Endodermal cell (in vitro differentiated cells): Measurements from ENCODE around the gene CORIN. TPM values are rescaled to one million over a fixed set of nuclear protein-coding genes. Genes with fewer than 3 reads are reported as not detected.

ENCODE experiments used
- DNase-seq: peaks from one replicate; pipeline ENCODE4 v3.0.0-alpha.2; 2017
- H3K27ac ChIP-seq: 2 replicates; pipeline ENCODE4 v1.5.1; 2013; ENCODE audit warnings: mild to moderate bottlenecking, low read depth, low read length, moderate library complexity
- H3K27me3 ChIP-seq: 2 replicates; pipeline ENCODE4 v1.6.1; 2013; ENCODE audit warnings: mild to moderate bottlenecking, low read length, moderate library complexity; ENCODE audit not compliant: insufficient read depth, control insufficient read depth, poor library complexity, severe bottlenecking
- H3K36me3 ChIP-seq: 2 replicates; pipeline ENCODE4 v1.7.0; 2013; ENCODE audit warnings: mild to moderate bottlenecking, low read length, moderate library complexity; ENCODE audit not compliant: control insufficient read depth, insufficient read depth
- H3K4me1 ChIP-seq: one replicate; pipeline ENCODE4 v1.7.0; 2013; ENCODE audit warnings: low read length; ENCODE audit not compliant: control insufficient read depth, insufficient read depth
- H3K4me3 ChIP-seq: 2 replicates; pipeline ENCODE4 v1.5.1; 2013; ENCODE audit warnings: mild to moderate bottlenecking, low read length, moderate library complexity
- H3K9ac ChIP-seq: 2 replicates; pipeline ENCODE4 v1.6.1; 2013; ENCODE audit warnings: mild to moderate bottlenecking, low read length, moderate library complexity; ENCODE audit not compliant: poor library complexity, severe bottlenecking; ENCODE audit errors: extremely low read depth
- H3K9me3 ChIP-seq: 2 replicates; pipeline ENCODE4 v1.6.1; 2013; ENCODE audit warnings: mild to moderate bottlenecking, low read length, moderate library complexity; ENCODE audit not compliant: control insufficient read depth
- H3K27ac Mint-ChIP-seq: 2 replicates; pipeline ENCODE4 v1.8.0; 2020; ENCODE audit warnings: mixed read lengths
- H3K27me3 Mint-ChIP-seq: 2 replicates; pipeline ENCODE4 v1.8.0; 2021; ENCODE audit warnings: mild to moderate bottlenecking, mixed read lengths; ENCODE audit not compliant: insufficient read depth
- H3K36me3 Mint-ChIP-seq: 2 replicates; pipeline ENCODE4 v1.8.0; 2020; ENCODE audit warnings: low read depth, mixed read lengths
- H3K4me1 Mint-ChIP-seq: 2 replicates; pipeline ENCODE4 v1.8.0; 2020; ENCODE audit warnings: mixed read lengths
- H3K4me3 Mint-ChIP-seq: 2 replicates; pipeline ENCODE4 v1.8.0; 2020; ENCODE audit warnings: mild to moderate bottlenecking, moderate library complexity, mixed read lengths
- H3K9me3 Mint-ChIP-seq: 2 replicates; pipeline ENCODE4 v1.8.0; 2020; ENCODE audit warnings: mild to moderate bottlenecking, mixed read lengths
- WGBS, 2 experiments: methylation state at CpG; one replicate each; pipeline versions ENCODE4 v1.1.5 to v1.1.7; 2013; ENCODE audit warnings: missing lambda C conversion rate in 2 of 2, mixed read lengths in 1 of 2; ENCODE audit not compliant: insufficient coverage in 1 of 2, insufficient read length in 1 of 2; 5-methylcytosine and 5-hydroxymethylcytosine counted together
- total RNA-seq, 2 donors: library from RNA; stranded (reverse); fragmentation: NEBNext Ultra II Directional in 1 of 2; extraction: Animal tissue kit (Norgen Biotek cat#: 25700) in 1 of 2; gene quantifications; 2 replicates in 1 of 2; 3 replicates in 1 of 2; pipeline ENCODE4 v1.2.1, GENCODE V29; 2021
- TF ChIP-seq, protein P1 (sequence below): fragments of 200-600 bp; sonication (generic); conservative IDR thresholded peaks from 2 replicates; pipeline ENCODE4 v1.5.0; 2021; ENCODE audit warnings: antibody characterized with exemption, mild to moderate bottlenecking

The CORIN gene
- total RNA-seq, 2 donors from 2014 or later, result 0.53 TPM; not detected in 1

GRCh38 chr4:47690611-47691010 lies 147.3 kb downstream of the CORIN start:
- no peaks in the 10 kb centered on the region for H3K4me1 Mint-ChIP-seq
- H3K9ac ChIP-seq, result no peak overlapping the region
- H3K4me1 ChIP-seq, result no peaks in the 10 kb centered on the region
- no peaks in the 10 kb centered on the region for H3K36me3 Mint-ChIP-seq
- H3K27ac Mint-ChIP-seq, result no peak overlapping the region
- TF ChIP-seq, protein P1, sequence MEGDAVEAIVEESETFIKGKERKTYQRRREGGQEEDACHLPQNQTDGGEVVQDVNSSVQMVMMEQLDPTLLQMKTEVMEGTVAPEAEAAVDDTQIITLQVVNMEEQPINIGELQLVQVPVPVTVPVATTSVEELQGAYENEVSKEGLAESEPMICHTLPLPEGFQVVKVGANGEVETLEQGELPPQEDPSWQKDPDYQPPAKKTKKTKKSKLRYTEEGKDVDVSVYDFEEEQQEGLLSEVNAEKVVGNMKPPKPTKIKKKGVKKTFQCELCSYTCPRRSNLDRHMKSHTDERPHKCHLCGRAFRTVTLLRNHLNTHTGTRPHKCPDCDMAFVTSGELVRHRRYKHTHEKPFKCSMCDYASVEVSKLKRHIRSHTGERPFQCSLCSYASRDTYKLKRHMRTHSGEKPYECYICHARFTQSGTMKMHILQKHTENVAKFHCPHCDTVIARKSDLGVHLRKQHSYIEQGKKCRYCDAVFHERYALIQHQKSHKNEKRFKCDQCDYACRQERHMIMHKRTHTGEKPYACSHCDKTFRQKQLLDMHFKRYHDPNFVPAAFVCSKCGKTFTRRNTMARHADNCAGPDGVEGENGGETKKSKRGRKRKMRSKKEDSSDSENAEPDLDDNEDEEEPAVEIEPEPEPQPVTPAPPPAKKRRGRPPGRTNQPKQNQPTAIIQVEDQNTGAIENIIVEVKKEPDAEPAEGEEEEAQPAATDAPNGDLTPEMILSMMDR, result no peak
- H3K9me3 Mint-ChIP-seq, result no peaks in the 10 kb centered on the region
- H3K27me3 ChIP-seq, result no peaks in the 10 kb centered on the region
- 94 to 100% methylated on average over 2 to 3 of the region's 3 CpGs for WGBS, 2 experiments
- no peak overlapping the region for H3K27ac ChIP-seq
- DNase-seq, result no peak
- no peaks in the 10 kb centered on the region for H3K27me3 Mint-ChIP-seq
- H3K36me3 ChIP-seq, result no peaks in the 10 kb centered on the region
- H3K9me3 ChIP-seq, result no peaks in the 10 kb centered on the region
- H3K4me3 Mint-ChIP-seq, result no peak overlapping the region
- H3K4me3 ChIP-seq, result no peak overlapping the region

- no peaks in the 10 kb centered on the region for H3K36me3 ChIP-seq
- Mint-ChIP-seq H3K4me3 (no peak overlapping the region), H3K36me3 (no peaks in the 10 kb centered on the region), H3K9me3 (no peaks in the 10 kb centered on the region), H3K27me3 (no peaks in the 10 kb centered on the region), H3K4me1 (no peaks in the 10 kb centered on the region), H3K27ac (no peak overlapping the region)
- DNase-seq, result peak; percentile 89
- no peak overlapping the region for H3K4me3 ChIP-seq
- no peak overlapping the region for H3K9ac ChIP-seq
- H3K4me1 ChIP-seq, result no peaks in the 10 kb centered on the region
- H3K27ac ChIP-seq, result no peak overlapping the region
- H3K27me3 ChIP-seq, result no peaks in the 10 kb centered on the region
- 50 to 57% methylated on average over 1 to 9 of the region's 9 CpGs for WGBS, 2 experiments
- no peaks in the 10 kb centered on the region for H3K9me3 ChIP-seq
- TF ChIP-seq, protein P1, result peak; percentile 95
Measured at GRCh38 chr4:47686294-47686872, 151.5 kb downstream of the CORIN start.

DNA sequence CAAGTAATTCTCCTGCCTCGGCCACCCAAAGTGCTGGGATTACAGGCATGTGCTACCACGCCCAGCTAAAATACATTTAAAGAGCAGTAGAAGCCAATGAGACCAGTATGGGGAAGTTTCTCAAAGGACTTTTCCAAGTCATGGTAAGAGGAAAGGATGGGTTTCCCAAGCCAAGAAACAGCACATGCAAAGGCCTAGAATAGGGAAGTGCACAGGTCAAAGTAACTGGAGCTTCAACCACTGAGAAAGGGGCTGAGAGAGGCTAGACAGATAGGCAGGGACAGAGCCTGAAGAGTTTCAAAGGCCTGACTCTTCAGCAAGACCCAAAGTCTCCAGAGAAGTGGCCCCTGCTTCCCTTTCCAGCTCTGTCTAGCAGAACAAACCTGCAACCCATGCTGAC lies 162.1 kb downstream of the CORIN start:
- H3K9me3 ChIP-seq, result no peaks in the 10 kb centered on the region
- no peaks in the 10 kb centered on the region for H3K27me3 Mint-ChIP-seq

More for the DNA sequence above, 162.1 kb downstream of the CORIN start:
- TF ChIP-seq, protein P1, result no peak
- H3K4me1 Mint-ChIP-seq, result no peaks in the 10 kb centered on the region
- Histone ChIP-seq H3K4me3 (no peak overlapping the region), H3K9ac (no peak overlapping the region), H3K4me1 (no peaks in the 10 kb centered on the region), H3K27me3 (no peaks in the 10 kb centered on the region), H3K36me3 (no peaks in the 10 kb centered on the region), H3K27ac (no peak overlapping the region)
- no peaks in the 10 kb centered on the region for H3K9me3 Mint-ChIP-seq
- WGBS, 2 experiments, result 90 to 96% methylated on average over 2 of the region's 2 CpGs
- H3K27ac Mint-ChIP-seq, result no peak overlapping the region
- DNase-seq, result no peak
- H3K36me3 Mint-ChIP-seq, result no peaks in the 10 kb centered on the region
- no peak overlapping the region for H3K4me3 Mint-ChIP-seq
